Lower lobe of right lung (tissue), 2 donors: ENCODE results near the gene ZBED6. TPM values are rescaled to one million over a fixed set of nuclear protein-coding genes. Genes with fewer than 3 reads are reported as not detected.

Experiments
- ATAC-seq, 2 donors: fragments of 200-7000 bp; cut with Tn5 transposase; one replicate each; pipeline ENCODE4 v1.9.1; 2020 to 2022; ENCODE audit warnings: mild to moderate bottlenecking in 2 of 2, moderate library complexity in 2 of 2
- DNase-seq: peaks from one replicate; pipeline ENCODE4 v3.0.0-alpha.2; 2020
- H3K27ac ChIP-seq: fragments of 200-600 bp; one replicate; pipeline ENCODE4 v1.8.0; 2022
- H3K27me3 ChIP-seq: fragments of 200-600 bp; one replicate; pipeline ENCODE4 v1.8.0; 2022; ENCODE audit warnings: low read depth
- H3K36me3 ChIP-seq: fragments of 200-600 bp; one replicate; pipeline ENCODE4 v1.8.0; 2022; ENCODE audit warnings: mild to moderate bottlenecking
- H3K4me1 ChIP-seq: fragments of 200-600 bp; one replicate; pipeline ENCODE4 v1.8.0; 2022
- H3K4me3 ChIP-seq: fragments of 200-600 bp; one replicate; pipeline ENCODE4 v1.8.0; 2022; ENCODE audit warnings: mild to moderate bottlenecking
- H3K9me3 ChIP-seq: fragments of 200-600 bp; one replicate; pipeline ENCODE4 v1.8.0; 2022
- CTCF ChIP-seq: fragments of 200-600 bp; IDR thresholded peaks from one replicate; pipeline ENCODE4 v1.8.0; 2022; ENCODE audit warnings: antibody characterized with exemption, mild to moderate bottlenecking
- intact Hi-C: fragments of 100-400 bp; cut with DNase I; formaldehyde crosslinking; loops from one replicate; pipeline ENCODE4 v1.11.0; 2022
- total RNA-seq: library from RNA; stranded (reverse); fragmentation: NEBNext Ultra II Directional; extraction: Animal tissue kit (Norgen Biotek cat#: 25700); gene quantifications from one replicate; pipeline ENCODE4 v1.2.1, GENCODE V29; 2021
- donor health status: DM: no; HTN: yes; CAD: no; lungs with severe emphysema.

Gene ZBED6
- total RNA-seq, 1 donor from 2014 or later = 33.4 TPM

- ATAC-seq (no peak), DNase-seq (no peak)
- Histone ChIP-seq H3K4me1 (peaks cover 13% of the 10 kb centered on the region), H3K4me3 (no peak overlapping the region), H3K27me3 (no peaks in the 10 kb centered on the region), H3K36me3 (peaks cover 73% of the 10 kb centered on the region), H3K27ac (no peak overlapping the region), H3K9me3 (no peaks in the 10 kb centered on the region)
- intact Hi-C loops = no loop called here
- no peak for TF ChIP-seq CTCF
Observed at GRCh38 chr1:203807196-203807595, 11.8 kb downstream of the ZBED6 start.

GRCh38 chr1:203813581-203814341, 18.3 kb downstream of the ZBED6 start:
- Histone ChIP-seq H3K4me1 (peaks cover 13% of the 10 kb centered on the region), H3K27me3 (no peaks in the 10 kb centered on the region), H3K27ac (no peak overlapping the region), H3K4me3 (no peak overlapping the region), H3K9me3 (no peaks in the 10 kb centered on the region), H3K36me3 (peaks cover 69% of the 10 kb centered on the region)
- no peak for TF ChIP-seq CTCF
- ATAC-seq = no peak
- DNase-seq = no peak
- intact Hi-C loops = no loop called here

GRCh38 chr1:203818399-203818798, 23.0 kb downstream of the ZBED6 start:
- H3K4me3 ChIP-seq = no peak overlapping the region
- H3K27me3 ChIP-seq = no peaks in the 10 kb centered on the region
- no peak for TF ChIP-seq CTCF
- ATAC-seq (no peak), DNase-seq (no peak)
- intact Hi-C loops = no loop called here
- H3K27ac ChIP-seq = no peak overlapping the region
- H3K36me3 ChIP-seq = peaks cover 90% of the 10 kb centered on the region
- no peaks in the 10 kb centered on the region for H3K4me1 ChIP-seq
- no peaks in the 10 kb centered on the region for H3K9me3 ChIP-seq

- H3K27me3 ChIP-seq = no peaks in the 10 kb centered on the region
- TF ChIP-seq CTCF = no peak
- H3K36me3 ChIP-seq = peaks cover 88% of the 10 kb centered on the region
- intact Hi-C loops = no loop called here
- DNase-seq = no peak
- no peak overlapping the region for H3K4me3 ChIP-seq
- no peaks in the 10 kb centered on the region for H3K9me3 ChIP-seq
- peaks cover under 1% of the 10 kb centered on the region for H3K4me1 ChIP-seq
- ATAC-seq = no peak
- H3K27ac ChIP-seq = no peak overlapping the region
Observed at GRCh38 chr1:203823306-203823705, 27.9 kb downstream of the ZBED6 start.

- no peak overlapping the region for H3K4me3 ChIP-seq
- intact Hi-C loops = no loop called here
- H3K4me1 ChIP-seq = peaks cover 20% of the 10 kb centered on the region
- no peaks in the 10 kb centered on the region for H3K27me3 ChIP-seq
- H3K36me3 ChIP-seq = peaks cover 88% of the 10 kb centered on the region
- H3K9me3 ChIP-seq = no peaks in the 10 kb centered on the region
- no peak overlapping the region for H3K27ac ChIP-seq
- DNase-seq (no peak), ATAC-seq (no peak)
- TF ChIP-seq CTCF = no peak
Observed at GRCh38 chr1:203826175-203826574, 30.8 kb downstream of the ZBED6 start.
